NCI-H524 treated with DMSO at 0.1 percent for 48 hours (cell line): ENCODE results near the gene CYS1.
A peak's percentile ranks its signal among the peaks of the same experiment; 100 is the strongest.
"Not testable (repeated sequence)": the region's sequence is repeated elsewhere in the genome, so short reads cannot be mapped to it uniquely, and the experiment has no call there.

Experiments used
- DNase-seq: peaks from one replicate; lab custom pipeline; 2025; lab: John Stamatoyannopoulos, UW

CYS1 gene

GRCh38 chr2:10079870-10080535, at the start of gene CYS1:
Gene CYS1, minus strand, starts transcription at chr2:10080411. Its CDS starts 188 bp downstream, at chr2:10080223.
- no peak for DNase-seq

GRCh38 chr2:10129490-10129889, 49.3 kb upstream of the CYS1 start:
- no peak for DNase-seq

- DNase-seq, result no peak
Observed at GRCh38 chr2:10128420-10128819, 48.2 kb upstream of the CYS1 start.

- no peak for DNase-seq
Observed at GRCh38 chr2:10126632-10127026, 46.4 kb upstream of the CYS1 start.

- no peak for DNase-seq
Observed at GRCh38 chr2:10125842-10126631, 45.8 kb upstream of the CYS1 start.

- DNase-seq, result peak; percentile 25
Observed at GRCh38 chr2:10124538-10125045, 44.4 kb upstream of the CYS1 start.

- no peak for DNase-seq
Observed at GRCh38 chr2:10123281-10123680, 43.1 kb upstream of the CYS1 start.

- peak; percentile 69 for DNase-seq
Observed at GRCh38 chr2:10122500-10123280, 42.5 kb upstream of the CYS1 start, which contains the start of gene RRM2. Gene RRM2, plus strand, starts transcription at chr2:10122739. Its CDS starts 60 bp downstream, at chr2:10122799.

GRCh38 chr2:10120877-10121574, 40.8 kb upstream of the CYS1 start:
- no peak for DNase-seq

- peak; percentile 82 for DNase-seq
Observed at GRCh38 chr2:10120158-10120876, 40.1 kb upstream of the CYS1 start.

GRCh38 chr2:10119601-10120157, 39.5 kb upstream of the CYS1 start:
- DNase-seq, result no peak

- no peak for DNase-seq
Observed at GRCh38 chr2:10119027-10119325, 38.8 kb upstream of the CYS1 start.

GRCh38 chr2:10109311-10109710, 29.1 kb upstream of the CYS1 start:
- DNase-seq, result no peak

GRCh38 chr2:10104906-10105305, 24.7 kb upstream of the CYS1 start:
- DNase-seq, result not testable (repeated sequence)

- DNase-seq, result no peak
Observed at GRCh38 chr2:10103179-10103578, 23.0 kb upstream of the CYS1 start.

- DNase-seq, result no peak
Observed at GRCh38 chr2:10101491-10101890, 21.3 kb upstream of the CYS1 start.

- peak; percentile 51 for DNase-seq
Observed at GRCh38 chr2:10097352-10098148, 17.3 kb upstream of the CYS1 start.

- DNase-seq, result no peak
Observed at GRCh38 chr2:10096641-10097040, 16.4 kb upstream of the CYS1 start.

GRCh38 chr2:10095175-10095574, 15.0 kb upstream of the CYS1 start:
- no peak for DNase-seq

GRCh38 chr2:10094271-10094814, 14.1 kb upstream of the CYS1 start:
- peak; percentile 99 for DNase-seq
